ENCODE measurements around the gene LGR5.
A peak's percentile ranks its signal among the peaks of the same experiment; 100 is the strongest.

Gene LGR5

GRCh38 chr12:71591601-71592000 is 152.0 kb downstream of the LGR5 start:
- peak; percentile 94 for DNase-seq (ENCODE audit: low read depth, low spot score)

- DNase-seq (ENCODE audit: low read depth, low spot score) = no peak
These were observed 153.2 kb downstream of the LGR5 start for GRCh38 chr12:71592841-71593240.

- no peak for DNase-seq (ENCODE audit: low read depth, low spot score)
These were observed 154.8 kb downstream of the LGR5 start for GRCh38 chr12:71594214-71594948.

GRCh38 chr12:71599210-71599609 is 159.6 kb downstream of the LGR5 start:
- DNase-seq (ENCODE audit: low read depth, low spot score) = no peak

GRCh38 chr12:71601546-71601945 is 161.9 kb downstream of the LGR5 start:
- DNase-seq (ENCODE audit: low read depth, low spot score) = no peak

GRCh38 chr12:71602761-71603577 is 163.4 kb downstream of the LGR5 start:
- no peak for DNase-seq (ENCODE audit: low read depth, low spot score)

- no peak for DNase-seq (ENCODE audit: low read depth, low spot score)
These were observed 165.4 kb downstream of the LGR5 start for GRCh38 chr12:71605039-71605438.

- no peak for DNase-seq (ENCODE audit: low read depth, low spot score)
These were observed 168.1 kb downstream of the LGR5 start for GRCh38 chr12:71607494-71608330.

- DNase-seq (ENCODE audit: low read depth, low spot score) = no peak
These were observed 170.6 kb downstream of the LGR5 start for GRCh38 chr12:71610031-71610795.

GRCh38 chr12:71621938-71622337 is 182.3 kb downstream of the LGR5 start:
- no peak for DNase-seq (ENCODE audit: low read depth, low spot score)

GRCh38 chr12:71625476-71625875 is 185.9 kb downstream of the LGR5 start:
- DNase-seq (ENCODE audit: low read depth, low spot score) = no peak

GRCh38 chr12:71626098-71626497 is 186.5 kb downstream of the LGR5 start:
- no peak for DNase-seq (ENCODE audit: low read depth, low spot score)

- DNase-seq (ENCODE audit: low read depth, low spot score) = no peak
These were observed 187.2 kb downstream of the LGR5 start for GRCh38 chr12:71626768-71627167.

- no peak for DNase-seq (ENCODE audit: low read depth, low spot score)
These were observed 187.9 kb downstream of the LGR5 start for GRCh38 chr12:71627438-71628002.

Measured in ELF-1 (cell line).